Measurements from ENCODE around the gene LRPAP1.
"Not testable (repeated sequence)": the region's sequence is repeated elsewhere in the genome, so short reads cannot be mapped to it uniquely, and the experiment has no call there.

Gene LRPAP1, protein sequence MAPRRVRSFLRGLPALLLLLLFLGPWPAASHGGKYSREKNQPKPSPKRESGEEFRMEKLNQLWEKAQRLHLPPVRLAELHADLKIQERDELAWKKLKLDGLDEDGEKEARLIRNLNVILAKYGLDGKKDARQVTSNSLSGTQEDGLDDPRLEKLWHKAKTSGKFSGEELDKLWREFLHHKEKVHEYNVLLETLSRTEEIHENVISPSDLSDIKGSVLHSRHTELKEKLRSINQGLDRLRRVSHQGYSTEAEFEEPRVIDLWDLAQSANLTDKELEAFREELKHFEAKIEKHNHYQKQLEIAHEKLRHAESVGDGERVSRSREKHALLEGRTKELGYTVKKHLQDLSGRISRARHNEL

GRCh38 chr4:3531879-3532750 is at the start of gene LRPAP1:
TSS of gene LRPAP1 (minus strand) at chr4:3532422. CDS start at chr4:3532412, 10 bp downstream.
- peak; percentile 77 for DNase-seq (ENCODE audit: low read depth)

DNA sequence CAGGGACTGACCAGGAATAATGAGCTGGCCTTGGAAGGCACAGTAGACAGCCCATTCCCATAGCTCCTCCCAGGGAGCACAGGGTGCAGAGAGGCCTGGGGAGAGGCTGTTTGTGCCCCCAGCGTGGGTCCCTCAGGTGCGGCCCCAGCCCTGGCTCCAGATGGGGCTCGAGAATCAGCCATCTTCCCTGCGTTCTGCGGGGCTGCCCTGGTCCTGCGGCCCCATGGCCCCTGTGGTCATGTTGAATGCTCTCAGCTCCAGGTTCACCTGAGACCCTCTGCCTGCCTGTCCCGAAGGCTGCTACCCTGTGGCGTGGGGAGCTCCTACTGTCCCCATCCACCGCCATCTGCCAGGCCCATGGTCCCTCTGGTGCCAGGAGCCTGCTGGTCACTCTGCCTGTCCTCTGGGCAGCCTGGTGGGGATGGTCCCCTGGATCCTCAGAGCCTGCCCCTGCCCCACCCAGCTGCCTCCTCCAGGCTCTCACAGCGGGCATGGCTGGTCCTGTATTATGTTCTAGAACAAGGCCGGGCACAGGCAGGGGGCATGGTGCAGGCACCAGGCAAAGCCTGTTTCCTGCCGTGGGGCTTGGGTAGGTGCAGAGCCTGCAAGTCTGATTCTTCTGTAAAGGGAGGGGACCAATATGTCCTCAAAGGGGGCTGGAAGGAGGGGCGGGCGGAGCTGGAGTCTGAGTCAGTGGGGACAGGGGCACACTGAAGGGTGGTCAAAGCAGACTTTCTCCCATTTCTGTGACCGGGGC is 49.3 kb upstream of the LRPAP1 start:
- not testable (repeated sequence) for DNase-seq (ENCODE audit: low read depth)

GRCh38 chr4:3580859-3581258 is 48.6 kb upstream of the LRPAP1 start:
- DNase-seq (ENCODE audit: low read depth), result not testable (repeated sequence)

GRCh38 chr4:3578527-3579144 is 46.4 kb upstream of the LRPAP1 start:
- not testable (repeated sequence) for DNase-seq (ENCODE audit: low read depth)

DNA sequence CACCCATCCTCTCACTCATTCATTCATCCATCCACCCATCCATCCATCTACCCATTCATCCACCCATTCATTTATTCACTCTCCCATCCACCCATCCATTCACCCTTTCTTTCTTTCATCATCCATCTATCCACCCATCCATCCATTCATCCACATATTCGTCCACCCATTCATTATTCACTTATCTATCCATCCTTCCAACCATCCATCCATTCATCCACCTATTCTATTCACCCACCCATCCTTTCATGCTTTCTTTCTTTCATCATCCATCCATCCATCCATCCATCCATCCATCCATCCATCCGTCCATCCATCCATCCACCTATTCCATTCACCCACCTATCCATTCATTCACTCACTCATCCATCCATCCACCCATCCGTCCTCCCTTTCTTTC is 45.8 kb upstream of the LRPAP1 start:
- not testable (repeated sequence) for DNase-seq (ENCODE audit: low read depth)

DNA sequence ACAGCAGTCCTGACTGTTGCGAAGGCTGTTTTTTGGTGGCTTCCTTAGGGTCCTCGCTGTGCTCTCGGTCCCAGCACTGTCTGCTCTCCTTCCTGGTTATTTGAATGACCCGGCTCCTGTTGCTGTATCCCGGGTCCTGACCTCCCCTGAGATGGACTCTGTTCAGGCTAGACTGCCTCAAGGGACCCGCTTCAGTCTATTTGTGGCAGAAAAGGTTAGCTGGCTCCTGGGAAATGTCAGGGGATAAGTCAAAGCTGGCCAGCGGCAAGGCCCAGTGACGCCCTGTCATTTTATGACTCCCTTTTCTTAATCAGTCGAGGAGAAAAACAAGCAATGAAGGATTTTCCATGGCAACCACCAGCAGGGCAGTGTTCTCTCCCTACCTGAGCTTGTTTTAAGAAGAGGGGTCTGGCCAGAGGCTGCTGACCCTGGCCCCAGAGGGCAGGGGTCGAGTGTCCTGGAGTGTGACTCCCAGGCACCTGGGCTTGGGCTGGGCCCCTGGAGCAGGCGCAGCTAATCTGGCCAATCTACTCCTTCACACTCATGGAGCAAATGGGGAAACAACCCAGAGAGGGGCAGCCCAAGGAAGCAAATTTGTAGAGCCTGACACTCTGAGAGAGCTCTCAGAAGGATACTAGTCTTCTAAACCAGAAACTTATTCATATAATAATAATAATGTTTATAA is 45.1 kb upstream of the LRPAP1 start:
- not testable (repeated sequence) for DNase-seq (ENCODE audit: low read depth)

DNA sequence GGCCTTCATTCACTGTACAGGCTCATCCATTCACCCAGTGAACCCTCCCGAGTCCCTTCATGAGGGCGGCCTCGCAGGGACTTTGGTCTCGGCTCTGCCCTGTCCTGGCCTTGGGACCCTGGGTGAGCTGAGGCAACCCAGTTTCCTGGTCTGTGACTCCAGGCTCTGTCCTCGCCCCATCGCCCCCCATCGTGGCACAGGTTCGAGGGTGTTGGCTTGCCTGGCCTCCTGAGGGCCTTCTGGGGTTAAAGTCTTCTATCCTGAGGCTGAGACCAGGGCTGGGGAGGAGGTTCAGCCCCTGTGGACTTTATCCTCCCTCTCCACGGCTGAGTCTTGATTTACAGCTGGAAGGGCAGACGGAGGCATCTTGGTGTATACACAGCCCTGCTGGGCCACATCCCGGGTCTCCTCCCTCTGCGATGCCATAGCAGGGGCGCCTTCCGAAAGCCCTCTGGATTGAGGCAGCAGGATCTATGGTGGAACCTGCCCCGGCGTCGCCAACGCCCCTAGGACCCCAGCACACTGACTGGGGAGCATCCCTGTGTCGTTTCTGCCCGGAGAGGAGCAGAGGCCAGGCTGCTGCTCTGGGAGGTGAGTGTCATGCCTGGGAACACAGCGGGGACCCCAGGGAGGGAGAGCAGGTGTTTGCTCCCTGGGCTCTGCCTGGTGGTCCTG is 44.4 kb upstream of the LRPAP1 start:
- DNase-seq (ENCODE audit: low read depth), result not testable (repeated sequence)

GRCh38 chr4:3575426-3576369 is 43.5 kb upstream of the LRPAP1 start:
- DNase-seq (ENCODE audit: low read depth), result not testable (repeated sequence)

DNA sequence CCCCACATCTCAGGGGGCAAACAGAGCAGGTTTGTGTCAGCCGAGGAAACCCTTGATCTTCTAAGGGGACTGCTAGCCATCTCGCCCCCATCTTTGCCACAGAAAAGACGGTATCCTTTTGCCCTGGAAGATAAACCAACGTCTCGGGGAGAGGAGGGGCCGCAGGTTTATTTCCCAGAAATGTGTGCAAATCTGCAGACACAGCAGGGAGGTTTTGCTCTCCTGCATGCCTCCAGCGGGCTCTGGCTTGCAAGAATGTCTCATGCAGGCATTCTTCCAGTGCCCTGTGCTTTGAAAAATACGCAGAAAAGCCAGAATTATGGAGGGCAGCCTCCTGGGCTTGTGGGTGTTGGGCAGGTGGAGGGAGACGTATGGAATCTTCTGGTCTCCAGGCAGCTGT is 42.6 kb upstream of the LRPAP1 start:
- DNase-seq (ENCODE audit: low read depth), result not testable (repeated sequence)

GRCh38 chr4:3574346-3574745 is 42.1 kb upstream of the LRPAP1 start:
- DNase-seq (ENCODE audit: low read depth), result not testable (repeated sequence)

DNA sequence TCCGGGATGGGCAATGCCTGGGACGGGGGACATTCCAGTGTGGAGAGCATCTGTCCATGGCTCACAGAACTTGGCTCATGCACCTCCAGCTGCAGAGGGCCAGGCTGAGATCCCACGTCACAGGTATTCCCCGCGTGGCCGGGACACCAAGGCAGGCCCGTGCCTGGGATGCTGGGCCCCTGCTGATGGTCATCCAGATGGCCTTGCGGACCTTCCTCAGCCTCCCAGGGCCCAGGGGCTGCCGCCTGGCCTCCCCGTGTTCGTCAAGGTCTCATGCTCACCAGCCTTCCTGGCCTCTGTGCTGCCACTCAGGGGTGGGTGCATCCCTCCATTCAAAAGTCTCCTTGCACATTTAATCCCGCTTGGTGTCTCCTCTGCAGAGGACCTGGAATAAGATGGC is 40.9 kb upstream of the LRPAP1 start:
- no peak for DNase-seq (ENCODE audit: low read depth)

GRCh38 chr4:3572363-3572762 is 40.1 kb upstream of the LRPAP1 start:
- DNase-seq (ENCODE audit: low read depth), result no peak

DNA sequence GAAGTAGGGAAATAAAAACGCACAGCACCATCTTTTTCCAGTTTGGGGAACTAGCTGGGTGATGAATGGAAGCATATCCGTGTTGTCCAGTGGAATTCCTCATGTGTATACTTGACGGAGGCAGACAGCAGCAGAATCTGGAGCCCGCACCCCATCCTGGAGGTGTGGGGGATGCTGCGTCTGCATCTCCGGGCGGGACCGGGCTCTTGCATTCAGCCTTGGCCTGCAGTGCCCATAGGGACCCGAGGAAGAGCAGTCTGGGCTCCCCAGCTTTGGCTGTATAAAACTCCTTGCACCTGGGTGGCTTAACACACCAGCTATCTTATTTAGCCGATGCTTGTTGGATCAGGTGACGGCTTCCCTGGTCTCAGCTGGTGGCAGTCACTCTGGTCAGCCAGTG is 39.7 kb upstream of the LRPAP1 start:
- DNase-seq (ENCODE audit: low read depth), result no peak

DNA sequence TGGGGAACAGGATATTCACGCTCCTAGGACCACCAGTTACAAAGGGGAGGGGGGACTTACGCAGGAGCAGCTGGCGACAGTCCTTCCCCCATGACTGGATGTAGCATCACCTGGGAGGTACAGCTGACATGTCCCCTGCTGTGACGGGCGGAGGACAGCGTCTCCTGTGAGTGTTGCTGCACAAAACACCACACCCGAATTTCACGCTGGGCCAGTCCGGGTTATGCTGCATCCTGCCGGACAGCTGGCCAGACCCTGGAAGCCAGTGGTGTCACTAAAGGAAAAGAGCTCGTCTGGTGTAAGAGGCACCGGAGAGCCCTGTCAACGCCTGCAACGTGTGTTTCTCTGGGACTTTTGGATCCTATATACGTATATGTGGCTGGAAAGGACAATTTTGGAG is 38.7 kb upstream of the LRPAP1 start:
- DNase-seq (ENCODE audit: low read depth), result not testable (repeated sequence)

- not testable (repeated sequence) for DNase-seq (ENCODE audit: low read depth)
Measured at GRCh38 chr4:3569611-3570010, 37.4 kb upstream of the LRPAP1 start.

GRCh38 chr4:3566701-3567100 is 34.5 kb upstream of the LRPAP1 start:
- DNase-seq (ENCODE audit: low read depth), result not testable (repeated sequence)

GRCh38 chr4:3566301-3566700 is 34.1 kb upstream of the LRPAP1 start:
- not testable (repeated sequence) for DNase-seq (ENCODE audit: low read depth)

DNA sequence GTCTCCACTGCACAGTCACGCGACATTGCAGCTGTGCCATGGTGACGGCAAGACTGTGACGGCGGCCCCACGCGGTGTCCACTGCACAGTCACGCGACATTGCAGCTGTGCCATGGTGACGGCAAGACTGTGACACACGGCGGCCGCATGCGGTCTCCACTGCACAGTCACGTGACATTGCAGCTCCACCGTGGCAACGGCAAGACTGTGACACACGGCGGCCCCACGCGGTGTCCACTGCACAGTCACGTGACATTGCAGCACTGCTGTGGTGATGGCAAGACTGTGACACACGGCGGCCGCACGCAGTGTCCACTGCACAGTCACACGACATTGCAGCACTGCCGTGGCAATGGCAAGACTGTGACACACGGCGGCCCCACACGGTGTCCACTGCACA is 32.7 kb upstream of the LRPAP1 start:
- not testable (repeated sequence) for DNase-seq (ENCODE audit: low read depth)

DNA sequence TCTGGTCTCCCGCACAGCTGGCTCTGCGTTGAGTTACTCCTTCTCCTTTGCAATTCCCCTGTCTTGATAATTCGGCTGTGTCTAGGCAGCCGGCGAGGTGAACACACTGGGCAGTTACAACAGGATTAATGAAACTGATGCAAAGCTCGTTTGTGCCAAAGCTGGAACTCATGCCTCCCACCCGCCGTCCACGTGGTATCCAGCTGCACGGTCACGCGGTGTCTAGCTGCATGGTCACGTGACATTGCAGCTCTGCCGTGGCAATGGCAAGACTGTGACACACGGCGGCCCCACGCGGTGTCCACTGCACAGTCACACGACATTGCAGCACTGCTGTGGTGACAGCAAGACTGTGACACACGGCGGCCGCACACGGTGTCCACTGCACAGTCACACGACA is 31.2 kb upstream of the LRPAP1 start:
- no peak for DNase-seq (ENCODE audit: low read depth)
